Cardiac muscle cell (in vitro differentiated cells and primary cell): ENCODE measurements around the gene SSU72. TPM values are rescaled to one million over a fixed set of nuclear protein-coding genes. Genes with fewer than 3 reads are reported as not detected.

ENCODE experiments used
- DNase-seq, 2 donors: peaks; one replicate each; pipeline versions ENCODE4 v3.0.0 to v3.0.0-alpha.2; 2010 to 2017; ENCODE audit warnings: low read depth in 1 of 2, low spot score in 1 of 2
- H3K27ac ChIP-seq: fragments of 200-600 bp; sonication (generic); 2 replicates; pipeline ENCODE4 v1.5.1; 2016
- H3K27me3 ChIP-seq: fragments of 200-600 bp; sonication (generic); 2 replicates; pipeline ENCODE4 v1.6.0; 2016; ENCODE audit warnings: control low read depth
- H3K36me3 ChIP-seq: fragments of 200-600 bp; sonication (generic); 2 replicates; pipeline ENCODE4 v1.5.1; 2016; ENCODE audit warnings: control low read depth
- H3K4me1 ChIP-seq: fragments of 200-600 bp; sonication (generic); 2 replicates; pipeline ENCODE4 v1.8.1; 2017; ENCODE audit warnings: low read depth, mild to moderate bottlenecking, mixed run types
- H3K4me3 ChIP-seq: fragments of 200-600 bp; sonication (generic); 2 replicates; pipeline ENCODE4 v1.5.1; 2016; ENCODE audit warnings: mild to moderate bottlenecking
- H3K9me3 ChIP-seq: fragments of 200-600 bp; sonication (generic); 2 replicates; pipeline ENCODE4 v1.5.1; 2017; ENCODE audit warnings: low read depth, mild to moderate bottlenecking, control low read depth
- polyA plus RNA-seq: library from polyadenylated mRNA; unstranded; fragments of >200 nt; fragmentation: Nextera tagmentation; extraction: Ambion mirVana; gene quantifications from 2 replicates; pipeline ENCODE4 v1.2.1, GENCODE V29; 2016
- total RNA-seq: library from RNA; depleted of rRNA; stranded (reverse); fragments of >200 nt; gene quantifications from 2 replicates; pipeline ENCODE4 v1.2.3, GENCODE V29; 2016
- TF ChIP-seq, protein P1 (sequence below): IDR thresholded peaks from 2 replicates; pipeline ENCODE4 v1.5.1; 2012; ENCODE audit warnings: low read depth, mild to moderate bottlenecking, low read length

The SSU72 gene
- total and polyA plus RNA-seq, 2 experiments from 2014 or later: 97.3 to 202 TPM

DNA sequence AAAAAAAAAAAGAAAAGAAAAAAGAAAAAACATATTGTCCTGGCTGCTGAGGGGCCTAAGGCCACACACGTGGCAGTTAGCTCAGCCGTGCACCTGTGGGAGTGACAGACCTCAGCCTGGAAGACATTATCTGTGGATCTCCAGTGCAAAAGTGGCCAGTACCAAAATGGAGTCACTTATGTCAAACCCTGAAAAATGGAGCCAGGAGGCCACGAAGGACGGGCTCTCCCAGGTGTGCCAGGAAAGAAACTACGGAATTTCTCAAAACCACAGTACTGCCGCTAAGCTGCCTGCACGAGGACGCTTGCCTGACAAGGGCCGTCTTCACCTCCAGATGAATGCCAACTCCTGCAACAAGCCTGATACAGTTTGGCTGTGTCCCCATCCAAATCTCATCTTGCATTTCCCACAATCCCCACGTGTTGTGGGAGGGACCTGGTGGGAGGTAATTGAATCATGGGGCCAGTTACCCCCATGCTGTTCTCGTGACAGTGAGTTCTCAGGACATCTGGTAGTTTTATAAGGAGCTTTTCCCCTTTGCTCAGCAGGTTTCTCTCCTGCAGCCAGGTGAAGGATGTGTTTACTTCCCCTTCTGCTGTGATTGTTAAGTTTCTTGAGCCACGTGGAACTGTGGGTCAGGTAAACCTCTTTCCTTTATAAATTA lies 35.3 kb upstream of the SSU72 start:
- no peak for DNase-seq
- Histone ChIP-seq H3K36me3 (no peaks in the 10 kb centered on the region), H3K4me1 (peaks cover 7% of the 10 kb centered on the region), H3K9me3 (no peaks in the 10 kb centered on the region), H3K27me3 (peaks cover 3% of the 10 kb centered on the region), H3K27ac (no peak overlapping the region), H3K4me3 (no peak overlapping the region)
- TF ChIP-seq, protein P1, sequence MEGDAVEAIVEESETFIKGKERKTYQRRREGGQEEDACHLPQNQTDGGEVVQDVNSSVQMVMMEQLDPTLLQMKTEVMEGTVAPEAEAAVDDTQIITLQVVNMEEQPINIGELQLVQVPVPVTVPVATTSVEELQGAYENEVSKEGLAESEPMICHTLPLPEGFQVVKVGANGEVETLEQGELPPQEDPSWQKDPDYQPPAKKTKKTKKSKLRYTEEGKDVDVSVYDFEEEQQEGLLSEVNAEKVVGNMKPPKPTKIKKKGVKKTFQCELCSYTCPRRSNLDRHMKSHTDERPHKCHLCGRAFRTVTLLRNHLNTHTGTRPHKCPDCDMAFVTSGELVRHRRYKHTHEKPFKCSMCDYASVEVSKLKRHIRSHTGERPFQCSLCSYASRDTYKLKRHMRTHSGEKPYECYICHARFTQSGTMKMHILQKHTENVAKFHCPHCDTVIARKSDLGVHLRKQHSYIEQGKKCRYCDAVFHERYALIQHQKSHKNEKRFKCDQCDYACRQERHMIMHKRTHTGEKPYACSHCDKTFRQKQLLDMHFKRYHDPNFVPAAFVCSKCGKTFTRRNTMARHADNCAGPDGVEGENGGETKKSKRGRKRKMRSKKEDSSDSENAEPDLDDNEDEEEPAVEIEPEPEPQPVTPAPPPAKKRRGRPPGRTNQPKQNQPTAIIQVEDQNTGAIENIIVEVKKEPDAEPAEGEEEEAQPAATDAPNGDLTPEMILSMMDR: no peak

GRCh38 chr1:1606232-1606631 lies 31.6 kb upstream of the SSU72 start:
- H3K4me3 ChIP-seq: no peak overlapping the region
- TF ChIP-seq, protein P1: no peak
- H3K9me3 ChIP-seq: no peaks in the 10 kb centered on the region
- DNase-seq: no peak
- H3K4me1 ChIP-seq: no peaks in the 10 kb centered on the region
- H3K27ac ChIP-seq: no peak overlapping the region
- H3K36me3 ChIP-seq: no peaks in the 10 kb centered on the region
- peaks cover 39% of the 10 kb centered on the region for H3K27me3 ChIP-seq

DNA sequence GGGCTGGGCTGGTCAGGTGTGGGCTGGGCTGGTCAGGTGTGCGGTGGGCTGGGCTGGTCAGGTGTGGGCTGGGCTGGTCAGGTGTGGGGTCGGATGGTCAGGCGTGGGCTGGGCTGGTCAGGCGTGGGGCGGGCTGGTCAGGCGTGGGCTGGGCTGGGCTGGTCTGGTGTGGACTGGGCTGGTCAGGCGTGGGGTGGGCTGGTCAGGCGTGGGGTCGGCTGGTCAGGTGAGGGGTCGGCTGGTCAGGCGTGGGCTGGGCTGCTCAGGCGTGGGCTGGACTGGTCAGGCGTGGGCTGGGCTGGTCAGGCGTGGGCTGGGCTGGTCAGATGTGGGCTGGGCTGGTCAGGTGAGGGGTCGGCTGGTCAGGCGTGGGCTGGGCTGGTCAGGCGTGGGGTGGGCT lies 31.1 kb upstream of the SSU72 start:
- no peak for DNase-seq
- Histone ChIP-seq H3K27ac (no peak overlapping the region), H3K9me3 (no peaks in the 10 kb centered on the region), H3K36me3 (no peaks in the 10 kb centered on the region), H3K4me1 (no peaks in the 10 kb centered on the region), H3K4me3 (no peak overlapping the region), H3K27me3 (peaks cover 44% of the 10 kb centered on the region)
- TF ChIP-seq, protein P1: no peak

GRCh38 chr1:1605034-1605591 lies 30.4 kb upstream of the SSU72 start:
- Histone ChIP-seq H3K36me3 (no peaks in the 10 kb centered on the region), H3K4me3 (no peak overlapping the region)
- no peak for DNase-seq

DNA sequence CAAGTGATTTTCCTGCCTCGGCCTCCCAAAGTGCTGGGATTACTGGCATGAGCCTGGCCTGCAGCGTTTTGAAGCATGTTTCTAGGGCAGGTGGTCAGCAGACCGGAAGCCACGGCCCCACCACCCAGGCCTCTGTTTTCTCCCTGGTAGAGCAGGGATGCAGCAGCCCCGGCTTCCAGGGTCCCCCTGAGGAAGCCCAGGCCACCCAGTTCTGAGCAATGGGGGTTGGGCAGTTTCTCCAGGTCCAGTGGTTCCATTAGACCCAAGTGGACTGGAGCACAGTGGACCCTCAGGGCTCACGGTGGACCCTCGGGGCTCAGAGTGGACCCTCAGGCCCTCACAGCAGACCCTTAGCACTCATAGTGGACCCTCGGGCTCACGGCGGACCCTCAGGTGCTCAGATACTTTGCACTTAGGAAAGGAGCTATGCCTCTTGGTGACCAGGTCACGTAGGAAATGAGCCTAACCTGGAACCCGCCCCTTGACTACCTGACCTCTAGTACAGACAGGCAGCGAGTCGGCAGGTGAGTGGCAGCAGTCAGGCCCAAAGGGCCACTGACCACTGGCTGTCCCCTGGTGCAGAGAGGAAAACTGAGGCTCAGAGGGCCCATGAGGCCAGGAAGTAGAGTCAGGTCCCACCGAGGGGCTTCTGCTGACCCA lies 29.8 kb upstream of the SSU72 start:
- peaks cover 2% of the 10 kb centered on the region for H3K4me1 ChIP-seq
- no peak overlapping the region for H3K4me3 ChIP-seq
- no peak for DNase-seq
- TF ChIP-seq, protein P1: no peak
- H3K27ac ChIP-seq: no peak overlapping the region
- no peaks in the 10 kb centered on the region for H3K9me3 ChIP-seq
- H3K36me3 ChIP-seq: no peaks in the 10 kb centered on the region
- peaks cover 50% of the 10 kb centered on the region for H3K27me3 ChIP-seq

More at GRCh38 chr1:1605034-1605591, 30.4 kb upstream of the SSU72 start:
- Histone ChIP-seq H3K9me3 (no peaks in the 10 kb centered on the region), H3K27me3 (peaks cover 50% of the 10 kb centered on the region), H3K4me1 (peaks cover 2% of the 10 kb centered on the region), H3K27ac (no peak overlapping the region)
- TF ChIP-seq, protein P1: no peak
